Liver (tissue), 9 donors: ENCODE results near the gene PPP6R2. TPM values are rescaled to one million over a fixed set of nuclear protein-coding genes. Genes with fewer than 3 reads are reported as not detected.

Experiments
- DNase-seq: peaks from one replicate; pipeline ENCODE4 v3.0.0-alpha.2; 2017; ENCODE audit warnings: low spot score
- H3K27ac ChIP-seq, 2 donors: one replicate each; pipeline ENCODE4 v1.7.0; 2013; ENCODE audit warnings: inconsistent platforms in 2 of 2, low read length in 2 of 2, control low read depth in 1 of 2, low read depth in 1 of 2, mild to moderate bottlenecking in 1 of 2
- H3K27me3 ChIP-seq, 4 donors: one replicate each; pipeline versions ENCODE4 v1.6.1 to v1.7.0; 2013; ENCODE audit warnings: low read length in 3 of 4, inconsistent platforms in 1 of 4, mild to moderate bottlenecking in 1 of 4, moderate library complexity in 1 of 4; ENCODE audit not compliant: control insufficient read depth in 4 of 4, insufficient read depth in 4 of 4
- H3K36me3 ChIP-seq, 4 donors: one replicate each; pipeline versions ENCODE4 v1.6.1 to v1.7.0; 2013; ENCODE audit warnings: low read length in 3 of 4, mild to moderate bottlenecking in 3 of 4, low read depth in 1 of 4, moderate library complexity in 1 of 4; ENCODE audit not compliant: control insufficient read depth in 4 of 4, insufficient read depth in 3 of 4
- H3K4me1 ChIP-seq, 4 donors: one replicate each; pipeline versions ENCODE4 v1.6.1 to v1.7.0; 2013; ENCODE audit warnings: low read length in 3 of 4, mild to moderate bottlenecking in 3 of 4, moderate library complexity in 1 of 4; ENCODE audit not compliant: control insufficient read depth in 4 of 4, insufficient read depth in 4 of 4
- H3K4me3 ChIP-seq, 3 donors: one replicate each; pipeline versions ENCODE4 v1.6.1 to v1.7.0; 2013; ENCODE audit warnings: low read length in 3 of 3, control low read depth in 1 of 3, low read depth in 1 of 3, mild to moderate bottlenecking in 1 of 3
- H3K9ac ChIP-seq, 2 donors: one replicate each; pipeline ENCODE4 v1.7.0; 2013; ENCODE audit warnings: low read length in 2 of 2, mild to moderate bottlenecking in 2 of 2, moderate library complexity in 2 of 2, control low read depth in 1 of 2, low read depth in 1 of 2
- H3K9me3 ChIP-seq, 4 donors: one replicate each; pipeline versions ENCODE4 v1.6.1 to v1.7.0; 2013; ENCODE audit warnings: low read length in 3 of 4; ENCODE audit not compliant: control insufficient read depth in 4 of 4
- ATF3 ChIP-seq: IDR thresholded peaks from 2 replicates; pipeline ENCODE4 v1.6.1; 2016; ENCODE audit warnings: antibody characterized with exemption
- CTCF ChIP-seq: fragments of 150-350 bp; IDR thresholded peaks from 2 replicates; pipeline ENCODE4 v1.5.1; 2017; ENCODE audit warnings: improper control_type of control experiment, low read depth, low read length; ENCODE audit not compliant: missing input control
- EGR1 ChIP-seq, 2 donors: IDR thresholded peaks; 2 replicates each; pipeline ENCODE4 v1.6.1; 2016 to 2018; ENCODE audit warnings: antibody characterized with exemption in 2 of 2, low read depth in 2 of 2
- FOXA1 ChIP-seq: IDR thresholded peaks from 2 replicates; pipeline ENCODE4 v1.6.1; 2016; ENCODE audit warnings: antibody characterized with exemption
- FOXA2 ChIP-seq: IDR thresholded peaks from 2 replicates; pipeline ENCODE4 v1.6.1; 2016; ENCODE audit warnings: antibody characterized with exemption
- NR2F2 ChIP-seq: IDR thresholded peaks from 2 replicates; pipeline ENCODE4 v1.6.1; 2016; ENCODE audit warnings: antibody characterized with exemption
- RAD21 ChIP-seq, 2 donors: IDR thresholded peaks; 2 replicates each; pipeline ENCODE4 v1.6.1; 2016; ENCODE audit warnings: antibody characterized with exemption in 2 of 2, mild to moderate bottlenecking in 2 of 2
- REST ChIP-seq: IDR thresholded peaks from 2 replicates; pipeline ENCODE4 v1.6.1; 2016; ENCODE audit warnings: antibody characterized with exemption, mild to moderate bottlenecking
- RXRA ChIP-seq, 2 donors: IDR thresholded peaks; 2 replicates each; pipeline ENCODE4 v1.6.1; 2017 to 2018; ENCODE audit warnings: antibody characterized with exemption in 2 of 2, mild to moderate bottlenecking in 1 of 2
- SP1 ChIP-seq: IDR thresholded peaks from 2 replicates; pipeline ENCODE4 v1.6.1; 2018; ENCODE audit warnings: antibody characterized with exemption, mild to moderate bottlenecking
- TAF1 ChIP-seq: conservative IDR thresholded peaks from 2 replicates; pipeline ENCODE4 v1.6.1; 2016; ENCODE audit warnings: antibody characterized with exemption, mild to moderate bottlenecking
- YY1 ChIP-seq: IDR thresholded peaks from 2 replicates; pipeline ENCODE4 v1.6.1; 2016; ENCODE audit warnings: antibody characterized with exemption, mild to moderate bottlenecking
- WGBS: extraction: QIAGEN DNeasy Blood & Tissue Kit; methylation state at CpG from one replicate; pipeline ENCODE4 v1.1.7; 2013; 5-methylcytosine and 5-hydroxymethylcytosine counted together
- polyA plus RNA-seq, 2 donors: library from polyadenylated mRNA; stranded (reverse) in 1 of 2; unstranded in 1 of 2; fragments of 200-250 nt in 1 of 2; fragments of >200 nt in 1 of 2; fragmentation: Nextera tagmentation in 1 of 2; extraction: Ambion mirVana in 1 of 2; gene quantifications; one replicate each; pipeline versions ENCODE4 v1.2.1 to v1.2.3, GENCODE V29; 2013 to 2015
- total RNA-seq, 2 donors: library from RNA; depleted of rRNA; stranded (reverse); fragments of >200 nt; gene quantifications; one replicate each; pipeline ENCODE4 v1.2.3, GENCODE V29; 2014
- TF ChIP-seq, protein P1 (sequence below): IDR thresholded peaks from 2 replicates; pipeline ENCODE4 v1.6.1; 2016; ENCODE audit warnings: antibody characterized with exemption
- donor health status: healthy.
- donor health status: healthy.
- donor health status: healthy.
- donor health status: healthy.
- donor health status: healthy.

PPP6R2 gene
- total and polyA plus RNA-seq, 4 donors = 28.8 to 117 (median 47.2) TPM

DNA sequence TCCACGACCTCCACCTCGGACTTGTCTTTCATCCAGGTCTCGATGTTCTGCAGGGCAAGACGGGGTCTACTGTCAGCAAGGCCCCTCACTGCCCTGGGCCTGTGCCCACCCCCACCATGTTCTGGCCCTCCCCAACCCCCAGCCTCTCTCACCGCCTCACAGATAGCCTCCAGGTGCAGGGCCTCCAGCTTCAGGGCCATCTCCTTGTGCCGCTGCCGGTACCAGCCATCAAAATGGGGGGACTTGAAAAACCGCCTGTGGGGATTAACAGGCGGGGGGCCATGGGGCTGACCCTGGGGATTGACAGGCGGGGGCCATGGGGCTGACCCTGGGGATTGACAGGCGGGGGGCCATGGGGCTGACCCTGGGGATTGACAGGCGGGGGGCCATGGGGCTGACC lies 30.8 kb upstream of the PPP6R2 start (continued):
- TF ChIP-seq ATF3 (no peak), EGR1 (IDR thresholded peaks at IDR 0.05; ENCODE audit: low read depth in 2 of 2) (no peak)

GRCh38 chr22:50313021-50313420 lies 30.1 kb upstream of the PPP6R2 start:
- 93% methylated on average over 7 of the region's 7 CpGs for WGBS

DNA sequence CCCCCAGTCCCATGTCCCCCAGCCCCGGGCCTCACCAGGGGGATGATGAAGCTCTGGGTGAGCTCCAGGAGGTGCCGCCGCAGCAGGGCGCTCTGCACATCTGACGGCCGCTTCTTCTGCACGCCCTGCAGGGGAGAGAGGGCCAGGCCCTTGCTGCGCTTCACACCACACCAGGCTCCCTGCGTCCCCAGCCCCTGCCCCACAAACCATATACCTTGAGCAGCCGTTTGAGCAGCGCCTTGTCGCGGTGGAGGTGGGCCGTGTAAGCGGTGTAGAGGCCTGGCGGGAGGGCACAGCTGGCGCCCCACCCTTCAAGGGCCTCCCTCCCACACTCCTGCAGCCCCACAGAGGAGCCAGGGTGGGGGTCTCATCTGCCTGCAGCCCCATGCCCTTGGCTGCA lies 29.5 kb upstream of the PPP6R2 start:
- WGBS = 96% methylated on average over 17 of the region's 17 CpGs
- Histone ChIP-seq H3K27ac (no peak overlapping the region), H3K4me1 (peaks cover 0 to 9% (median 0%) of the 10 kb centered on the region in 4 donors), H3K4me3 (no peak overlapping the region), H3K27me3 (no peaks in the 10 kb centered on the region), H3K36me3 (no peaks in the 10 kb centered on the region), H3K9me3 (no peaks in the 10 kb centered on the region), H3K9ac (no peak overlapping the region)
- DNase-seq = no peak
- TF ChIP-seq FOXA2 = no peak
- no peak for TF ChIP-seq FOXA1
- TF ChIP-seq SP1 = no peak
- no peak for TF ChIP-seq TAF1
- no peak for TF ChIP-seq YY1
- TF ChIP-seq ATF3 = no peak
- TF ChIP-seq REST = no peak
- TF ChIP-seq NR2F2 = no peak
- TF ChIP-seq CTCF = no peak
- TF ChIP-seq EGR1 (IDR thresholded peaks at IDR 0.05; ENCODE audit: low read depth in 2 of 2) = no peak
- TF ChIP-seq RXRA (IDR thresholded peaks at IDR 0.05) = no peak
- TF ChIP-seq RAD21 (IDR thresholded peaks at IDR 0.05) = no peak
- TF ChIP-seq, protein P1, sequence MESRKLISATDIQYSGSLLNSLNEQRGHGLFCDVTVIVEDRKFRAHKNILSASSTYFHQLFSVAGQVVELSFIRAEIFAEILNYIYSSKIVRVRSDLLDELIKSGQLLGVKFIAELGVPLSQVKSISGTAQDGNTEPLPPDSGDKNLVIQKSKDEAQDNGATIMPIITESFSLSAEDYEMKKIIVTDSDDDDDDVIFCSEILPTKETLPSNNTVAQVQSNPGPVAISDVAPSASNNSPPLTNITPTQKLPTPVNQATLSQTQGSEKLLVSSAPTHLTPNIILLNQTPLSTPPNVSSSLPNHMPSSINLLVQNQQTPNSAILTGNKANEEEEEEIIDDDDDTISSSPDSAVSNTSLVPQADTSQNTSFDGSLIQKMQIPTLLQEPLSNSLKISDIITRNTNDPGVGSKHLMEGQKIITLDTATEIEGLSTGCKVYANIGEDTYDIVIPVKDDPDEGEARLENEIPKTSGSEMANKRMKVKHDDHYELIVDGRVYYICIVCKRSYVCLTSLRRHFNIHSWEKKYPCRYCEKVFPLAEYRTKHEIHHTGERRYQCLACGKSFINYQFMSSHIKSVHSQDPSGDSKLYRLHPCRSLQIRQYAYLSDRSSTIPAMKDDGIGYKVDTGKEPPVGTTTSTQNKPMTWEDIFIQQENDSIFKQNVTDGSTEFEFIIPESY = no peak

More at GRCh38 chr22:50313021-50313420, 30.1 kb upstream of the PPP6R2 start:
- Histone ChIP-seq H3K9ac (no peak overlapping the region), H3K36me3 (no peaks in the 10 kb centered on the region), H3K9me3 (no peaks in the 10 kb centered on the region), H3K4me3 (no peak overlapping the region), H3K4me1 (peaks cover 0 to 15% (median 3%) of the 10 kb centered on the region in 4 donors), H3K27ac (no peak overlapping the region), H3K27me3 (no peaks in the 10 kb centered on the region)
- TF ChIP-seq YY1 (no peak), FOXA2 (no peak), REST (no peak), RXRA (IDR thresholded peaks at IDR 0.05) (no peak)
- DNase-seq = no peak
